HL-60 (cell line): ENCODE results near the gene MRAP2.

Experiments used
- DNase-seq, 2 experiments: peaks; one replicate each; pipeline ENCODE4 v3.0.0-alpha.2; 2010 to 2020; ENCODE audit warnings: low read depth in 1 of 2, low spot score in 1 of 2
- H3K27ac ChIP-seq: fragments of 250-450 bp; sonication (Bioruptor Pico); replicated peaks from 2 replicates; pipeline ENCODE4 v1.5.1; 2020; ENCODE audit warnings: mild to moderate bottlenecking, moderate library complexity
- H3K27me3 ChIP-seq: fragments of 250-450 bp; sonication (Bioruptor Pico); 2 replicates; pipeline ENCODE4 v1.5.1; 2021; ENCODE audit warnings: mild to moderate bottlenecking, moderate library complexity; ENCODE audit not compliant: insufficient read depth, poor library complexity, severe bottlenecking
- H3K4me3 ChIP-seq: replicated peaks from 2 replicates; pipeline ENCODE4 v1.5.1; 2011; ENCODE audit warnings: mild to moderate bottlenecking, control low read depth, low read length; ENCODE audit not compliant: insufficient read depth
- CTCF ChIP-seq: IDR thresholded peaks from one replicate; pipeline ENCODE4 v1.5.1; 2011; ENCODE audit warnings: low read length, control low read depth, inconsistent platforms; ENCODE audit not compliant: insufficient read depth
- GABPA ChIP-seq: IDR thresholded peaks from 2 replicates; pipeline ENCODE4 v1.6.1; 2012; ENCODE audit warnings: low read depth
- POLR2AphosphoS5 ChIP-seq: IDR thresholded peaks from 2 replicates; pipeline ENCODE4 v1.6.1; 2012; ENCODE audit warnings: low read depth
- SPI1 ChIP-seq: IDR thresholded peaks from 2 replicates; pipeline ENCODE4 v1.6.1; 2012; ENCODE audit warnings: low read depth, mild to moderate bottlenecking, borderline replicate concordance
- TF ChIP-seq, protein P1 (sequence below): IDR thresholded peaks from 2 replicates; pipeline ENCODE4 v1.6.1; 2012; ENCODE audit warnings: low read depth; ENCODE audit not compliant: insufficient replicate concordance

Gene MRAP2

GRCh38 chr6:84013354-84013753, 20.2 kb upstream of the MRAP2 start:
- Histone ChIP-seq H3K27me3 (no peaks in the 10 kb centered on the region), H3K27ac (no peak overlapping the region), H3K4me3 (no peak overlapping the region)
- no peak for DNase-seq
- no peak for TF ChIP-seq CTCF
- TF ChIP-seq, protein P1, sequence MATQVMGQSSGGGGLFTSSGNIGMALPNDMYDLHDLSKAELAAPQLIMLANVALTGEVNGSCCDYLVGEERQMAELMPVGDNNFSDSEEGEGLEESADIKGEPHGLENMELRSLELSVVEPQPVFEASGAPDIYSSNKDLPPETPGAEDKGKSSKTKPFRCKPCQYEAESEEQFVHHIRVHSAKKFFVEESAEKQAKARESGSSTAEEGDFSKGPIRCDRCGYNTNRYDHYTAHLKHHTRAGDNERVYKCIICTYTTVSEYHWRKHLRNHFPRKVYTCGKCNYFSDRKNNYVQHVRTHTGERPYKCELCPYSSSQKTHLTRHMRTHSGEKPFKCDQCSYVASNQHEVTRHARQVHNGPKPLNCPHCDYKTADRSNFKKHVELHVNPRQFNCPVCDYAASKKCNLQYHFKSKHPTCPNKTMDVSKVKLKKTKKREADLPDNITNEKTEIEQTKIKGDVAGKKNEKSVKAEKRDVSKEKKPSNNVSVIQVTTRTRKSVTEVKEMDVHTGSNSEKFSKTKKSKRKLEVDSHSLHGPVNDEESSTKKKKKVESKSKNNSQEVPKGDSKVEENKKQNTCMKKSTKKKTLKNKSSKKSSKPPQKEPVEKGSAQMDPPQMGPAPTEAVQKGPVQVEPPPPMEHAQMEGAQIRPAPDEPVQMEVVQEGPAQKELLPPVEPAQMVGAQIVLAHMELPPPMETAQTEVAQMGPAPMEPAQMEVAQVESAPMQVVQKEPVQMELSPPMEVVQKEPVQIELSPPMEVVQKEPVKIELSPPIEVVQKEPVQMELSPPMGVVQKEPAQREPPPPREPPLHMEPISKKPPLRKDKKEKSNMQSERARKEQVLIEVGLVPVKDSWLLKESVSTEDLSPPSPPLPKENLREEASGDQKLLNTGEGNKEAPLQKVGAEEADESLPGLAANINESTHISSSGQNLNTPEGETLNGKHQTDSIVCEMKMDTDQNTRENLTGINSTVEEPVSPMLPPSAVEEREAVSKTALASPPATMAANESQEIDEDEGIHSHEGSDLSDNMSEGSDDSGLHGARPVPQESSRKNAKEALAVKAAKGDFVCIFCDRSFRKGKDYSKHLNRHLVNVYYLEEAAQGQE, result no peak
- no peak for TF ChIP-seq POLR2AphosphoS5
- no peak for TF ChIP-seq SPI1
- no peak for TF ChIP-seq GABPA

DNA sequence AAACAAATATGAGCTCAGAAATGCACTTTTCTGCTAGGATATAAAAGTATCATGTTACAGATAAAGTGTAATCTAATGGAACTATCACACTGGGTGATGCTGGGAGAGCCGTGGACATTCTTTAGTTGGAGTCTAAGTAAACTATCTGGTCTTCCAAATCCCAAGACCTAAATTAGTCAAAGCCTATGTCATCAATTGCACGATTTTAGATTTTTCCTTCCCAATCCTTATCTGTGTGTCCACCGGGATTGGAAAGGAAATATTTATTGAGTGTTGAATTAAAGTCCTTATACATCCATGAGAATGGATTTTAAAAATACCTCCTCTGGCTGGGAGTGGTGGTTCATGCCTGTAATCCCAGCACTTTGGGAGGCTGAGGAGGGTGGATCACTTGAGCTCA, 19.6 kb upstream of the MRAP2 start:
- H3K27me3 ChIP-seq, result no peaks in the 10 kb centered on the region
- TF ChIP-seq, protein P1, result no peak
- TF ChIP-seq GABPA (no peak), SPI1 (no peak), CTCF (no peak)
- DNase-seq, result no peak
- no peak overlapping the region for H3K27ac ChIP-seq
- no peak overlapping the region for H3K4me3 ChIP-seq

GRCh38 chr6:84016029-84016428, 17.5 kb upstream of the MRAP2 start:
- TF ChIP-seq CTCF (no peak), POLR2AphosphoS5 (no peak), GABPA (no peak), SPI1 (no peak)
- TF ChIP-seq, protein P1, result no peak
- Histone ChIP-seq H3K27me3 (no peaks in the 10 kb centered on the region), H3K27ac (no peak overlapping the region), H3K4me3 (no peak overlapping the region)
- DNase-seq, result no peak
